ENCODE measurements around the gene OSCP1.

GRCh38 chr1:36464605-36465393 lies 14.5 kb upstream of the OSCP1 start:
- TF ChIP-seq CTCF (IDR thresholded peaks at IDR 0.05; ENCODE audit: extremely low read depth in 1 of 2, insufficient read depth in 1 of 2, low read depth in 1 of 2, low read length in 2 of 2): no peak
- TF ChIP-seq MAX (IDR thresholded peaks at IDR 0.05; ENCODE audit: insufficient read depth, insufficient read length): no peak
- TF ChIP-seq EZH2 (IDR thresholded peaks at IDR 0.05; ENCODE audit: borderline replicate concordance, low read depth, low read length, severe bottlenecking): no peak

All from endothelial cell of umbilical vein (primary cell).